ENCODE results near the gene LRP3.

DNA sequence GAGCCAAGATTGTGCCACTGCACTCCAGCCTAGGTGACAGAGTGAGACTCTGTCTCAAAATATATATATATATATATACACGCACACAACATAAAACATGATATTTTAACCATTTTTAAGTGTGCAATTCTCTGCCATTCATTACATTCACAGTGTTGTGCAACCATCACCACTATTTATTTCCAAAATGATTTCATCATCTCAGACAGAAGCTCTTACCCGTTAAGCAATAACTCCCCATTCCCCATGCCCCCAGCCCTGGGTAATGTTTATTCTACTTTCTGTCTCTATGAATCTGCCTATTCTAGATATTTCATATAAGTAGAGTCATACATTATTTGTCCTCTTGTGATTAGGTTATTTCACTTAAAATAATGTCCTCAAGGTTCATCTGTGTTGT, 42.0 kb upstream of the LRP3 start:
- TF ChIP-seq GATA2 (IDR thresholded peaks at IDR 0.05; ENCODE audit: low read depth, low read length) (no peak), GATA3 (IDR thresholded peaks at IDR 0.05; ENCODE audit: low read depth, low read length) (no peak)

Data from SH-SY5Y (cell line).